Calu3 (cell line): ENCODE measurements around the gene AKAP13. TPM values are rescaled to one million over a fixed set of nuclear protein-coding genes. Genes with fewer than 3 reads are reported as not detected.

ENCODE experiments used
- BruUV-seq: library from RNA; stranded (reverse); fragments of 400-500 nt; replicated peaks from 2 replicates; lab custom pipeline; 2021; lab: Mats Ljungman, UMichigan
- CTCF ChIA-PET: fragments of 300-600 bp; sonication (Branson Sonifier 250); formaldehyde crosslinking; loops from one replicate; lab custom pipeline; 2022; ENCODE audit warnings: antibody characterized with exemption; lab: Charles Lee
- DNase-seq: peaks from one replicate; pipeline ENCODE4 v3.0.0; 2022
- H3K27ac Mint-ChIP-seq: one replicate; pipeline ENCODE4 v1.8.0; 2022; ENCODE audit warnings: mixed read lengths; ENCODE audit not compliant: unreplicated experiment
- H3K27me3 Mint-ChIP-seq: one replicate; pipeline ENCODE4 v1.8.0; 2022; ENCODE audit warnings: mixed read lengths; ENCODE audit not compliant: unreplicated experiment
- H3K36me3 Mint-ChIP-seq: one replicate; pipeline ENCODE4 v1.8.0; 2022; ENCODE audit warnings: mild to moderate bottlenecking, moderate library complexity, mixed read lengths; ENCODE audit not compliant: insufficient read depth, unreplicated experiment
- H3K4me1 Mint-ChIP-seq: one replicate; pipeline ENCODE4 v1.8.0; 2022; ENCODE audit warnings: mild to moderate bottlenecking, low read depth, mixed read lengths; ENCODE audit not compliant: unreplicated experiment
- H3K4me3 Mint-ChIP-seq: one replicate; pipeline ENCODE4 v1.8.0; 2022; ENCODE audit warnings: mild to moderate bottlenecking, low read depth, moderate library complexity, mixed read lengths; ENCODE audit not compliant: unreplicated experiment
- H3K9me3 Mint-ChIP-seq: one replicate; pipeline ENCODE4 v1.8.0; 2022; ENCODE audit warnings: low read depth, mixed read lengths; ENCODE audit not compliant: unreplicated experiment
- intact Hi-C: fragments of 100-400 bp; cut with micrococcal nuclease; formaldehyde crosslinking; loops from one replicate; pipeline ENCODE4 v1.10.0; 2022; ENCODE audit not compliant: unreplicated experiment
- total RNA-seq: library from RNA; stranded (reverse); gene quantifications from 2 replicates; pipeline ENCODE4 v1.2.3, GENCODE V29; 2022
- TF ChIP-seq, protein P1 (sequence below): fragments of 200-600 bp; IDR thresholded peaks from one replicate; pipeline ENCODE4 v1.8.0; 2022; ENCODE audit warnings: antibody characterized with exemption; ENCODE audit not compliant: unreplicated experiment

AKAP13 gene
- total RNA-seq, 1 experiment from 2014 or later = 145 TPM

- TF ChIP-seq, protein P1, sequence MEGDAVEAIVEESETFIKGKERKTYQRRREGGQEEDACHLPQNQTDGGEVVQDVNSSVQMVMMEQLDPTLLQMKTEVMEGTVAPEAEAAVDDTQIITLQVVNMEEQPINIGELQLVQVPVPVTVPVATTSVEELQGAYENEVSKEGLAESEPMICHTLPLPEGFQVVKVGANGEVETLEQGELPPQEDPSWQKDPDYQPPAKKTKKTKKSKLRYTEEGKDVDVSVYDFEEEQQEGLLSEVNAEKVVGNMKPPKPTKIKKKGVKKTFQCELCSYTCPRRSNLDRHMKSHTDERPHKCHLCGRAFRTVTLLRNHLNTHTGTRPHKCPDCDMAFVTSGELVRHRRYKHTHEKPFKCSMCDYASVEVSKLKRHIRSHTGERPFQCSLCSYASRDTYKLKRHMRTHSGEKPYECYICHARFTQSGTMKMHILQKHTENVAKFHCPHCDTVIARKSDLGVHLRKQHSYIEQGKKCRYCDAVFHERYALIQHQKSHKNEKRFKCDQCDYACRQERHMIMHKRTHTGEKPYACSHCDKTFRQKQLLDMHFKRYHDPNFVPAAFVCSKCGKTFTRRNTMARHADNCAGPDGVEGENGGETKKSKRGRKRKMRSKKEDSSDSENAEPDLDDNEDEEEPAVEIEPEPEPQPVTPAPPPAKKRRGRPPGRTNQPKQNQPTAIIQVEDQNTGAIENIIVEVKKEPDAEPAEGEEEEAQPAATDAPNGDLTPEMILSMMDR = no peak
- Mint-ChIP-seq H3K9me3 (no peaks in the 10 kb centered on the region), H3K27ac (peak overlapping the region; percentile 3), H3K4me1 (peaks cover 40% of the 10 kb centered on the region), H3K36me3 (peaks cover 45% of the 10 kb centered on the region), H3K4me3 (peak overlapping the region; percentile 76), H3K27me3 (no peaks in the 10 kb centered on the region)
- CTCF ChIA-PET = interaction anchor here (0.5 to 2.3 kb wide), 8 partner anchors 11 to 750 kb away, joined by 4 to 14 read pairs (median 6); no protein-coding TSS in a partner anchor
- intact Hi-C loops = loop anchor here (2.0 kb wide), 2 partner anchors 22 to 52 kb away; no protein-coding TSS in a partner anchor
- BruUV-seq = no TSS peak
- no peak for DNase-seq
These were observed 2.5 kb downstream of the AKAP13 start for GRCh38 chr15:85382942-85383341.

DNA sequence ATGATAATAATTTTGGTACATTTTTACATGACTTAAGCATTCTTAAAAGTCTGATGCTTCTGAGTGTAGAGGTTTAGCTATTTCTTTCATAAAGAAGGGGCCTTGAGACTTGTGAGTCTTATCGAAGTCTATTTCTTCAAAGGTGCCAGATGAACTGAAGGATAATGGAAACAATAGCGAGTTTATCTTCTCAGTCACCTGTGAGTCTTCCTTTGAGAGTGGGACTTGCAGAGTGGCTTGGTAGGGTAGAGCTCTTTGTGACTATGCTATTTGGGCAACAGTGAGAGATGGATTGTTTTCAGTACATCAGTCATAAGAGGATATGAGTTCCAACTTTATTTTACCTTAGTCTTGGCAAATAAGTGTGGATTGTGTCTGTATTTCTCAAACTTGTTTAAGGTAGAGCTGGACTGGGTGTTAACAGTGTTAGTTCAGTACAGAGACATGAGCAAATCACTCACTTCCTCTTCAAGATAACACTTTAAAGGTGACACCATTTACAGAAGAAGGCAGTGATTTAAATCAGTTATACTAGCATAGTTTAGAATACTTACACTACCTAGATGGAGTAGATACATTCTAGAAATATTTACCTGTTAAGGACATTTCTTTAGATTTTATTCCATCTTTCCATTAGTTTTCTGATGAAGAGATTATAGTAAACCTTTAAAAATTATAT is 3.2 kb downstream of the AKAP13 start:
- no TSS peak for BruUV-seq
- H3K4me3 Mint-ChIP-seq = peak overlapping the region; percentile 76
- TF ChIP-seq, protein P1 = no peak
- no peak for DNase-seq
- H3K4me1 Mint-ChIP-seq = peaks cover 40% of the 10 kb centered on the region
- no peak overlapping the region for H3K27ac Mint-ChIP-seq
- no peaks in the 10 kb centered on the region for H3K27me3 Mint-ChIP-seq
- peaks cover 52% of the 10 kb centered on the region for H3K36me3 Mint-ChIP-seq
- intact Hi-C loops = loop anchor here (2.0 kb wide), 2 partner anchors 21 to 53 kb away; no protein-coding TSS in a partner anchor
- CTCF ChIA-PET = interaction anchor here (0.7 to 2.3 kb wide), 10 partner anchors 11 to 56 kb away, joined by 3 to 14 read pairs (median 5); no protein-coding TSS in a partner anchor
- H3K9me3 Mint-ChIP-seq = no peaks in the 10 kb centered on the region

- H3K27ac Mint-ChIP-seq = no peak overlapping the region
- no peaks in the 10 kb centered on the region for H3K9me3 Mint-ChIP-seq
- TF ChIP-seq, protein P1 = no peak
- H3K4me1 Mint-ChIP-seq = peaks cover 30% of the 10 kb centered on the region
- no peaks in the 10 kb centered on the region for H3K27me3 Mint-ChIP-seq
- H3K36me3 Mint-ChIP-seq = peaks cover 35% of the 10 kb centered on the region
- intact Hi-C loops = no loop called here
- no TSS peak for BruUV-seq
- CTCF ChIA-PET = interaction anchor here (0.7 kb wide), 1 partner anchor 50 kb away, joined by 3 read pairs; no protein-coding TSS in a partner anchor
- H3K4me3 Mint-ChIP-seq = no peak overlapping the region
- DNase-seq = no peak
These were observed 5.9 kb downstream of the AKAP13 start for GRCh38 chr15:85386261-85386660.

DNA sequence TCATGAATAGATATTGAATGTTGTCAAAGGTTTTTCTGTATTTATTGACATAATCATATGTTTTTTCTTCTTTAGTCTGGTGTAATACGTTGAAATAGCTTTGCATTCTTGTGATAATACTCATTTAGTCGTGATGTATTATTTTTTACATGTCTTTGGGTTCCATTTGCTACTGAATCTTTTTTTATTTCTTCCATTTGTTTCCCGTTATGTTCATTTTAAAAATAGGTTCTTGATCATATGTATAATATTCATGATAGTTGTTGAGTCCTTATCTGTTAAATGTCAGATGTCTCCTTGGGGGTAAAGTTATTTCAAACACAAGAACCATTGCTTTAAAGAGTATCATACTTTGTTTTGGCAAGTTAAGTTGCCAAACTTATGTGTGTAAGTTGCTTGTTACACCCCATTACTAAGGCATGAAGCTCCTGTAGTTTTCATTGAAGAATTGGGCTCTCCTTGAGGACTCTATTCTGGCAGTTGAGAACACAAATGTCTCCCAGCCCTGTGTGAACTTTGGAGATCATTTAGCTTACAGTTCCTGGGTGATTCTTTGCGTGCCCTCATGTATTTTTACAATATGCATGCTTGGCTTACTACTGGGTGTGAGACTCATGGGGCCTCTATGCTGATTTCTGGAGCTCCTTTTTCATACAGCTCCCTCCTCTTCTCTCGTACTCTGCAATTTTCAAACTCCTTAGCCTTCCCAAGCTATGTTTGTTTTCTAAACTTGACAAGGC is 8.3 kb downstream of the AKAP13 start:
- Mint-ChIP-seq H3K4me3 (no peak overlapping the region), H3K36me3 (peaks cover 13% of the 10 kb centered on the region), H3K4me1 (peaks cover 24% of the 10 kb centered on the region), H3K27ac (no peak overlapping the region), H3K27me3 (no peaks in the 10 kb centered on the region), H3K9me3 (no peaks in the 10 kb centered on the region)
- intact Hi-C loops = no loop called here
- no TSS peak for BruUV-seq
- no peak for DNase-seq
- TF ChIP-seq, protein P1 = no peak
- CTCF ChIA-PET = interaction anchor here (0.7 kb wide), 1 partner anchor 21 kb away, joined by 3 read pairs; no protein-coding TSS in a partner anchor
